GM21381 (cell line): ENCODE measurements around the gene TMEM229A.
"Not testable (repeated sequence)": the region's sequence is repeated elsewhere in the genome, so short reads cannot be mapped to it uniquely, and the experiment has no call there.

Source experiments
- ATAC-seq: cut with Tn5 transposase; IDR thresholded peaks from one replicate; pipeline ENCODE4 v1.9.1; 2021; ENCODE audit warnings: mild to moderate bottlenecking, moderate library complexity; ENCODE audit not compliant: unreplicated experiment

TMEM229A gene

GRCh38 chr7:124032369-124033094 lies at the start of gene TMEM229A:
Gene TMEM229A, minus strand, starts transcription at chr7:124033067. Its CDS starts 64 bp downstream, at chr7:124033003.
- ATAC-seq, result no peak

GRCh38 chr7:124082234-124082633 lies 49.4 kb upstream of the TMEM229A start:
- not testable (repeated sequence) for ATAC-seq

- no peak for ATAC-seq
Observed at GRCh38 chr7:124077546-124077945, 44.7 kb upstream of the TMEM229A start.

- ATAC-seq, result no peak
Observed at GRCh38 chr7:124076841-124077240, 44.0 kb upstream of the TMEM229A start.

- ATAC-seq, result no peak
Observed at GRCh38 chr7:124074007-124074406, 41.1 kb upstream of the TMEM229A start.

- ATAC-seq, result no peak
Observed at GRCh38 chr7:124073310-124073645, 40.4 kb upstream of the TMEM229A start.

GRCh38 chr7:124072603-124073309 lies 39.9 kb upstream of the TMEM229A start:
- no peak for ATAC-seq

- ATAC-seq, result no peak
Observed at GRCh38 chr7:124071843-124072242, 39.0 kb upstream of the TMEM229A start.

GRCh38 chr7:124062171-124062570 lies 29.3 kb upstream of the TMEM229A start:
- no peak for ATAC-seq

- ATAC-seq, result no peak
Observed at GRCh38 chr7:124060528-124060927, 27.7 kb upstream of the TMEM229A start.

GRCh38 chr7:124059375-124059774 lies 26.5 kb upstream of the TMEM229A start:
- ATAC-seq, result peak; percentile 99

- no peak for ATAC-seq
Observed at GRCh38 chr7:124058515-124058914, 25.6 kb upstream of the TMEM229A start.

- no peak for ATAC-seq
Observed at GRCh38 chr7:124057872-124058271, 25.0 kb upstream of the TMEM229A start.

- no peak for ATAC-seq
Observed at GRCh38 chr7:124056234-124056633, 23.4 kb upstream of the TMEM229A start.

- no peak for ATAC-seq
Observed at GRCh38 chr7:124051681-124052377, 19.0 kb upstream of the TMEM229A start.

- ATAC-seq, result no peak
Observed at GRCh38 chr7:124042826-124043225, 10.0 kb upstream of the TMEM229A start.

GRCh38 chr7:124041439-124041838 lies 8.6 kb upstream of the TMEM229A start:
- ATAC-seq, result no peak

- not testable (repeated sequence) for ATAC-seq
Observed at GRCh38 chr7:124037902-124038301, 5.0 kb upstream of the TMEM229A start.

- no peak for ATAC-seq
Observed at GRCh38 chr7:124035706-124036105, 2.8 kb upstream of the TMEM229A start.

GRCh38 chr7:124034754-124035100 lies 1.9 kb upstream of the TMEM229A start:
- ATAC-seq, result no peak

GRCh38 chr7:124033807-124034753 lies 1.2 kb upstream of the TMEM229A start:
- no peak for ATAC-seq
